HG03108 (cell line): ENCODE data around the gene DGKB.
"Not testable (repeated sequence)": the region's sequence is repeated elsewhere in the genome, so short reads cannot be mapped to it uniquely, and the experiment has no call there.

Experiments
- ATAC-seq: cut with Tn5 transposase; IDR thresholded peaks from one replicate; pipeline ENCODE4 v1.9.1; 2021; ENCODE audit warnings: moderate library complexity; ENCODE audit not compliant: unreplicated experiment

The DGKB gene

DNA sequence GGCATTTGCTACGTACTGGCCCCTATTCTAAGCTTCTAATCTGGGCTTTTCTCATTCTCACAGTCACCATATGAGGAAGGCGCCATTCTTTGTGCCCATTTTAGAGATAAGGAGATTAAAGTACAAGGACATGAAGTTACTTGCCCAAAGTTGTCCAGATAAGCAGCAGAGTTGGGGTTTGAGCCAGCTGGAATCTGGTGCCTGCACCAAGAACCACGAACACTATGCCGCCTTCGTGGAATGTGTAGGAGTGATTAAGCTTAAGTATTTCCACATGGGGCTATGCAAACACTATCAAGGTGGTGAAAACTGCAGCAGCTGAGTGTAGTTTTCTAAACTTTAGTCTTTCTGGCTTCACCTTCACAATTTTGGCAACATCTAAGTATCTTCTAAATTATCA is 570.4 kb downstream of the DGKB start:
- ATAC-seq, result no peak

DNA sequence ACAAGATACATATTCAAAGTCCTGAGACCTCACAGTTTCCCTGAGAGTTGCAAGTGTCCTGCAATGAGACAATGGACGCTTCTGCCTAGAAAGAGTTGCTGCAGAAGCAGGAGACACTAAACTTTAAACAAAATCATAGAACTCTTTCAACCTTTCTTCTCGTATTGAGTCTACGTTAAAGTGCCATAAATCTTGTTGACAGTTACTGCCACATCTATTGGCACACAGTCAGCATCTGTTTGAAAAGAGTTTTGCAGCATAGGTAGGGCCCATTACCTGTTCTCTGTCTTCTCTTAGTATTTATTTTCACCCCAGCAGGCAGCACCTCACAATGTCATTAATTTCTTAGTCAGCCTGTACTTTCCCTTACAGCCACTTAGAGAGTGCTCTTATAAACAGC is 577.8 kb downstream of the DGKB start:
- no peak for ATAC-seq

DNA sequence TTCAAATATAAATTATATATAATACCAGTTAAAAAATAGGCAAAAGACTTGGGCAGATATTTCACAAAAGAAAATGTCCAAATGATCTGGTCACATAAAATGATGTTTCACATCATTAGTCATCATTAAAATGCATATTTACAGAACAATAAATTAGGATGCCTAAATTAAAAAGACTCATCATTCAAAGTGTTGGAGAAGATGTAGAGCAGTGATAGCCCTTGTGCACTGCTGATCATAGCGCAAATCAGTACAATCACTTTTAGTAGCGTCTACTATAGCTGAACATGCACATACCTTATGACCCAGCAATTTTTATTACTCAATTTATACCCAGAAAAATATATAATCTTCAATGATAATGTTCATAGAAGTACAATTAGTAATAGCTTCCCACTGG is 579.8 kb downstream of the DGKB start:
- no peak for ATAC-seq

DNA sequence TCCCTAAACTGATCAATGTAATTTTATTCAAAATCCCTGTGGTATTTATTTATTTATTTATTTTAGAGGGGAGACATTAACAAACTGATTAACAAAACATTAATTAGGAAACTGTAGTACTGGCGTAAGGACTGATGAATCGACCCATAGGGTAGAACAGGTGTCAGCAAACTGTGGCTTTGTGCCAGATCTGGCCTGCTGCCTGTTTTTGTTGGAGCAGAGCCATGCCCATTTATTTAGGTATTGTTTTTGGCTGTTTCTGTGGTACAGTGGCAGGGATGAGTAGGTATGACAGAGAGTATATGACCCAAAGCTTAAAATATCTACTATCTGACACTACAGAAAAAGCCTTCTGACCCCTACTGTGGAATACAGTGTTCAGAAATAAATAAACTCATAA is 580.6 kb downstream of the DGKB start:
- no peak for ATAC-seq

DNA sequence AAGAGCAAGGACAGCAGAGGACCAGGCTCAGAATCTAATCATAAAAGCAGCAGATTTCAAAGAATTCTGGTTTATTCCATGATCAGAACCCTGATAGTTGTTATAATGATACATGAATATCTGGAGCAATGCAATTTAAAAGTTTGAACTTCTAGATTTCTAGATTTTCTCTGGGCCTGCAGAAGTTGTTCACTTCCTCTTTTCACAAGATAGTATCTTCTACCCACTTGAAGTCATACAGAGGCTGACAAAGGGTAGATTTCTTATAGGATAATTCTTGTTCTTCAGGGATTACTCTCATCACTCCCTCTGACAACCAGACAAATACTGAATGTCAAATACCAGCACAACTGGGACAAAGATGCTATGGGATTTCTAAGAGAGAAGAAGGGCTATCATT is 593.1 kb downstream of the DGKB start:
- no peak for ATAC-seq

DNA sequence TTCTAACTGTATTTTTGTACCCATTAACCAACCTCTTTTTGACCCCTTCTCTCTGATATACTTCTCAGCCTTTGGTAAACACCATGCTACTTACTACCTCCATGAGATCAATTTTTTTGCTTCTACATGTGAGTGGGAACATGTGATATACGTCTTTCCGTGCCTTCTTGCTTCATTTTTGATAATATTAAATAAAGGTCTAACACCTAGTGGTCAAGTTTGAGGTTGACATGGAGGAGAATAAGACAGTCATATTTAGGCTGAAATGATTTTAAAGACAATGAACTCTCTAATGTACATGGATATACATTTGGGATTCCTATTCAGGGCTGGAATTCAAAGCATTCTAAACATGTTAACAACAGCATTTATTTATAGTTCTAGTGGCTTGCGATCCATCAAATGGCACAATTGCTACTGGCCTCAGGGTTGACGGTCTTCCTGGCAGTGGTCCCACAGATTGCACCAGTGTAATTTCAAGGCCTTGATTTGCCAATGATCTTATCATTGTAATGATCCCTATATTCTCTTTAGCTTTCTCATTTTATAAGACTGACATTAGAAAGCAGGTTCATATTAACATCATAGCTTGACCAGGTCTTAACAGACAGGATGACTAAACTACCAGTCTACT is 597.2 kb downstream of the DGKB start:
- ATAC-seq, result no peak

DNA sequence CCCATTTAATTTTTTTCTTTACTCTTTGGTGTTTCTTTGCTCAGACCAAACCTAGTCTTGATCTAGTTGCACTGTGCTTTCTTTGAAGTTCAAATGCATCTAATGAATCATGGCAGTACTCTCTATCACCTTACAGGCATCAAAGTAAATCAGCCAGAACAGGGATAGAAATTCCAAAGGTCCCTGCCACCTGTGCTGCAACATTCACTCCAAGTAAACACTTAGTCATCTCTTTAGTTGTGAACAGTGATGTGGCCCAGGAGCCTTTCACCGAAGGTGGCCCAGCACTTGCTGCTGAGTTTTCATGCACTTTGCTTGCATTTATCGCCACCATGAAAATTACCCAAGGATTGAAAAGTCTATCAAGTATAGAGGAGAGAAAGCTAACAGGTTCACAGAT is 599.0 kb downstream of the DGKB start:
- ATAC-seq, result no peak

DNA sequence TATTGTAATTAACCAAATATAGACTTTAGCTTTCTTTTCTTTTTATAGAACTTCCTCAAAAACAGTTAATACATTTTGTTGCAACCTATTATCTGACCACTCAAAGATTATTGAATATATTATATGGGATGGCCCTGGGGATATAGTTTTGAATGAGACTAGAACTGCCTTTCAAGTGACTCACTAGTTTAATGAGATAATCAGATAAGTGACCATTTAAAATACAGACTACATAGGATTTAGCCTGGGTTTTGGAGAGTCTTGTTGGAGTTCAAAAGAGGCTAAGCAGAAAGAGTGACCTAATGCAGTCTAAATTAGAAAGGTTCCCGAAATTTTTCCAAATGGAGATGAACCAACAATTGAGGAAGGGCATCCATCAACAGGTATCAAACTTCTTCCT is 607.9 kb downstream of the DGKB start:
- no peak for ATAC-seq

DNA sequence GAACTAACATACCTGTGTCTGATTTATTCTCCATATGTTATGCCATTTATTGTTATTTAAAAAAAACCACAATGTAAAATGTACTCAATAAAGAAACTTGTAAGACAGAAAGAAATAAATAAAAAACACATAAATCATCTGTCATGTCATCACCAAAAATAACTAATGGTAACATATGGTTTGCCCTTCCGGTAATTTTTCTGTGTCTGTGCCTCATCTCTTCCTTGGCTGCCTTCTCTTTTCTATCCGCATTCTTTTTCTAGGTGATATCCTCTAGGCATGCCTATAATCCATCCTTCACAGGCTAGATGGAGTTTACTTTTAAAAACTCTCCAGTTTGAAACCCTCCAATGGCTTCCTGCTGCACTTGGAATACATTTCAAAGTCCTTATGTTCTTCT is 609.1 kb downstream of the DGKB start:
- no peak for ATAC-seq

DNA sequence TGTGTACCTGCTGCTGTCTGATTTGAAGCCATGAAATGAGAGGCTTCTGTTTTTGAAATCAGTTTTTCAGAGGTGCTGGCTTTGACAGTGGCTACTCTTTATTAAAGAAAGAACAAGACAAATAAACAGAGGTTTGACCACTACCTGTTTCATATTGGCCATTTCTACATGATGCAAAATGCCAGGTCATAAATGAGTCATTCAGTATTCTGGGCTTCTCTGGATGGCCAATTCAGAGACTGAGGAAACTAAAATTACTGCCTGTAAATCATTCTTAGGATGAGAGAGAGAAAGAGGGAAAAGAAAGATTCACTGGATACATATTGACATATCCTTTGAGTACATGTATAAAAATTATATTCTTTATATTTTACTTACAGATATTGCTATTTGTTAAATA is 609.8 kb downstream of the DGKB start:
- ATAC-seq, result no peak

DNA sequence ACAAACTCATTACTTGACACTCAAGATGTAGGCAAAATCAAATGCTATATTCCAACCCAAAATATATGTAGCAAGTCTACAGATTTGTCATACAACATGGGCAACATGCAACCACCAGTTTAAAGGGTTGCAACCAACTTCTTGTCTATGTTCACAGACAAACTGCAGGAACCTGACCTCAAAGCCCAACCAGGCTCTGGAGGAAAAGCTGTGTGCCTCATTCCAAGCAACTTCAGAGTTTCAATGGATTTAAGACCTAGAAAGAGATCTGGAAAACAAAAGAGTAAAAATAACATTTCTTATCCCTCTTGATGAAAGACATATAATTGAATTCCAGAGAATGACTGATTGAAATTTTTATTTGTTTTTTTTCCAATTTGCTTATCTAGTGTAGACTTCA is 612.6 kb downstream of the DGKB start:
- ATAC-seq, result no peak

DNA sequence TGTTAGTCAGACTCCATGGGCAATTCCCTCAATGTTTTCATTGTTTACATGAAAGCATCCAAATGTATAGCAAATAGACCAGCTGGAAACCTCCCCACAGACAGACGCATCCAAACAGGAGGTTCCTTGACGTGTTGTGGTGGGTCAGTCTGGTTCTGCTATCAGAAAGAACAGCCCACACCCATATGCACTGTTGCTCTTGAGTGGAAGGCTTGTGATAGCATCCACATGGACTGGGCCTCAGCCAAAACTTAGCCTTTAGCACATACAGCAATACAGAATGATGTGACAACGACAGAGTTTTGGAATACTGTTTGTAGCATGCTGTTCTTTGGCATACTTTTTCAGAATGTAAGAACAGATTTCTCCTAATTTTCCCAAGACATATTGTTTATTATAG is 613.9 kb downstream of the DGKB start:
- ATAC-seq, result no peak

DNA sequence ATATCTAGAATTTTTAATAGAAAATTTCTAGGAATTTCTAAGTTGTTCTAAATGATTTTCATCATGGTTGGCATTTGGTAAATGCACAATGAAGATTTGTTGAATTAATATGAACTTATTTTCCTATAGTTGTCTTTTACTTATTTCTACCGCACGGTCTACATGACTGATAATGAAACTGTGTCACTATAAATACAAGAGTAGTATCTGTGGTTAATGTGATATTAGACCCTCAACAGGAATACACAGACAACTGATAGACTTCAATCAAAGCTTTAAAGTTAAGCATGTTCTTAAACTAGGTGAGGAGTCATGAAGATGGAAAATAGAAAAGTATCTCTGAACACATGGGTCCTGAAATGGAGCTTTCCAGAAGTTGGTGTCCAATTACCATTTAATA is 615.2 kb downstream of the DGKB start:
- no peak for ATAC-seq

DNA sequence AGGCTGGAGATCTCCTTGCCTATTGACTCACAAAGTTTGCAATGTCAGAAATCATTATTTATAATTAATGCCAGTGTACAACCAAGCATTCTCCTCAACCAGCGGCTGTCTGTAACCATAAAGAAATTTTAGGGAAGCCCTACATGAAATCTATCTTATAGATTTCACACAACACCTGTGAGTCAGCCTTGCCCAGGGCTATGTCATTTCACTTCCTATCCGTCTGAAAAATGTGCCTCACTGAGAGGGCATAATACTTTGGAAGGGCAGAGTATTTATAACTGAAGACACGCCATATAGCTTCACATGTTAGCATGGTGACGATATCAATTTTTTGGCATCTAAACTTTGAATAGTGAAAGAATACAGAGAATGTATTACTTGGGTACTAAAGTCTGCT is 616.5 kb downstream of the DGKB start:
- no peak for ATAC-seq

DNA sequence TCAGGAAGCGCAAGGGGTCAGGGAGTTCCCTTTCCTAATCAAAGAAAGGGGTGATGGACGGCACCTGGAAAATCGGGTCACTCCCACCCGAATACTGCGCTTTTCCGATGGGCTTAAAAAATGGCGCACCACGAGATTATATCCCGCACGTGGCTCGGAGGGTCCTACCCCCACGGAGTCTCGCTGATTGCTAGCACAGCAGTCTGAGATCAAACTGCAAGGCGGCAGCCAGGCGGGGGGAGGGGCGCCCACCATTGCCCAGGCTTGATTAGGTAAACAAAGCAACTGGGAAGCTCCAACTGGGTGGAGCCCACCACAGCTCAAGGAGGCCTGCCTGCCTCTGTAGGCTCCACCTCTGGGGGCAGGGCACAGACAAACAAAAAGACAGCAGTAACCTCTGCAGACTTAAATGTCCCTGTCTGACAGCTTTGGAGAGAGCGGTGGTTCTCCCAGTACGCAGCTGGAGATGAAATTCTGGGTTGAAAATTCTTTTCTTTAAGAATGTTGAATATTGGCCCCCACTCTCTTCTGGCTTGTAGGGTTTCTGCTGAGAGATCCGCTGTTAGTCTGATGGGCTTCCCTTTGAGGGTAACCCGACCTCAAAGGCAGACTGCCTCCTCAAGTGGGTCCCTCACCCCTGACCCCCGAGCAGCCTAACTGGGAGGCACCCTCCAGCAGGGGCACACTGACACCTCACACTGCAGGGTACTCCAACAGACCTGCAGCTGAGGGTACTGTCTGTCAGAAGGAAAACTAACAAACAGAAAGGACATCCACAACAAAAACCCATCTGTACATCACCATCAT is 623.3 kb downstream of the DGKB start:
- ATAC-seq, result not testable (repeated sequence)

DNA sequence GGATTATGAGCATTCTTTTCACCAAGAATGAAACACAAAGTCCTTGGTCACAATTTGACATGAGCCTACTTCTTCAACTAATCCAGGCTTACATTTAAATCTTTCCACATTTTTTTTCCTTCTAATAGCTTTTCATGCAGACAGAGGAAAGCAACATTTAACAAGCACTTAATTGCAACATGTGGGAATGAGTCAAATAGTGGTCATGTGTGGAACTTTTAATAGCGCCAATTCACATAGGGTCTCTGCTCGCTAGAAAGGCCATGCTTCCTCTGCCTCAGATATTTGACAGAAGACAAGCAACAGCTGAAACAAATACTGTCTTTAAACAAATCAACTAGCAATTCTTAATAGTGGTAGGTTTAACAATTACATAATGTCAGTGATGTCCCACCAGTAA is 627.2 kb downstream of the DGKB start:
- ATAC-seq, result no peak

DNA sequence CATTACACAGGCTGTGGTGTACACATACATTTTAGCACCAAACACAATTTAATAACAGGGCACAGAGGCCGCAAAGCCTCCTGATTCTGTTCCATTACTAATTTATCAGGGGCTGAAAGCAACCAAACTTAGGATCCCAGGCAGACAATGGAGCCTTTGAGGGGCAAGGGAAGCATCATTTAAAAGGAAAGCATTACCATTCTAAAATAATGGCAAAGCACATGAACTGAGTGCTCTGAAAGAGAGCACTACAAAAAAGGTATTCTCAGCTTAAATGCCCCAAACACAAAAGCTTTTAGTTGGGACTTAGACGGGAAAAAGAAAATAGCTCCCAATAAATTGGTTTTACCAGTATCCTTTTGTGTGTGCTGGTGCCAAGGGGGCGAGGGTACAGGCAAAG is 631.1 kb downstream of the DGKB start:
- ATAC-seq, result no peak

DNA sequence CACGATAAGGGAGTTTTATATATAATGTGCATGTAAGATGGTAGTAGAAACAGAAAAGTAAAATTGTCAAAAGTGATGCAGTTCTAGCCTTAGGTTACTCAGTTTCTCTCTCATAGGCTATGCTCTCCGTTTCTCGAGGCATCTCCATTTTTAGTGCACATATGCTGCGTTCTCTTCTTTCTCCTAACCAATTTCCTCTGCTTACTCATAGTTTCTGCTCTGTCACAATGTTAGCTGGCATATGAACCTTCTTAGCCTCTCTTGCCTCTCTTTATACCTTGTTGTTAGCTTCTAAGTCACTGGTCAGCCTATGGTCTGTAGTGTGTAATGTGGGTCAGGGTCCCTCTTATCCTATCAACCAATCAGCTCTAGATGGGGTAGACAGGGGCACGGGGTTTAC is 632.5 kb downstream of the DGKB start:
- ATAC-seq, result no peak

DNA sequence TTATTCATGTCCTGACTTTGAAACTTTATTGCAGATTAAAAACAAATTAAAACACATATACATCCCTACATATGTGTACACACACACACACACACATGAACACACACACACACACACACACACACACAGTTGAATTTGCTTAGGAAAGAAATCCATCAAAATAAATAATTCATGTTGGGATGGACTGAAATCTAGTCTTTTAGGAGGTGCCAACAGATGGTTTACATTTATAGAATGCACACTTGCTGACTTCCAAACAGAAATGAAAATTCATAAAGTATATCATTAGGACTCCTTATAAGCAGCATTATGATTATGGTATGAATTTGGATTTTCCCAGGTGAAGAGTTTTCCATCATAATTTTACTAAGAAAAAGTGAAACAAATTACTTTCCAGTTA is 642.5 kb downstream of the DGKB start:
- ATAC-seq, result no peak

DNA sequence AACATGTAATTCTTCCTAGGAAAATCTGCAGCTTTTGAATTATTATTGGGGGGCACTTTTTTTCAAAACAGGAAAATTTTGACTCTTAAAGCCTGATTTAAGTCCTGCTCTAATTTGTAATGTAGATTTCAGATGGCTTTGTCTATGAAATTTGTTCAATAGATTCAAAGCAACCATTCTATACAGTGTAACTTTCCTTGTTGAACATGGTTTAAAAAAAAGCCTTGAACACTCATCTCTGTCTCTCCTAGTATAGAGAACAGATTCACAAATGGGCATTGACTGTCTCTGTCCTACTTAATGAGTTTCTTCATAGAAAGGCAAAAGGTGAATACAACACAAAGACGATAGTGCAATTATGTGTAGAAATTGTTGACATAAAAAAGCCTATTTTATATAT is 643.7 kb downstream of the DGKB start:
- ATAC-seq, result no peak

DNA sequence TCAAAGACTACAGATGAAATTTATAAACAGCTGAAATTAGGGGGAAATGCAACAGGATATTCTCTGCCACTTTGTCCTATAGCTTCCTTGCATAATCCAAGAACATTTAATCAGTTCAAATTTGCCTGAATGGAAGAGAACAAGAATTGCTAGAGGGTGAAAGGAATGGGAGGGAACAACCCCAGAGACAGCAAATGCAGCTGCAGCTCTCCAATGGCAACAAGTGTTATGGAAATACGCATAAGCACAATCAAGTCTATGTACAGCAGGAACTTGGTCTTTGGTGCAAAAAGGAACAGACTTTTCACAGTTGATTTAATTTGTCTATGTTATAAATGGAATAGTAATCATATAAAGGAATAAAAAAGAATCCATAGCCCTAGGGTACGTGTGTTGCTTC is 644.1 kb downstream of the DGKB start:
- no peak for ATAC-seq

DNA sequence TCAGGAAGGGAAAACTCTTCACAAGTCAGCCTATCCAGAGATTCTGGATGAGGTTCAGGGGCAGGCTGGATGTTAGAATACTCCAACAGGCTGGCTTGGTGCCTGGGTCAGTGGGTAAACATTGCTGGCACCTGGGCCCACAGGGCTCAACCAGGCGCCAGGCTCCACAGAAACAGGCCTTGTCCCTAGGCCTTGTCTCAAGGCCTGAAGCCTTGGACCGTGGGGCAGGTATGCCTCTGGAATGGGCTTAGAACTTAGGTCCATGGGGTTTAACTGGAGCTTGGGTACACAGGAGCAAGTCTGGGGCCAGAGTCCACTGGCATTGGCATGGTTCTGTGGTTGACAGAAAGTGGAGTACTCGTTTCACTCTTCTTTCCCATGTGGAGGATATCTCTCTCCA is 650.1 kb downstream of the DGKB start:
- no peak for ATAC-seq

DNA sequence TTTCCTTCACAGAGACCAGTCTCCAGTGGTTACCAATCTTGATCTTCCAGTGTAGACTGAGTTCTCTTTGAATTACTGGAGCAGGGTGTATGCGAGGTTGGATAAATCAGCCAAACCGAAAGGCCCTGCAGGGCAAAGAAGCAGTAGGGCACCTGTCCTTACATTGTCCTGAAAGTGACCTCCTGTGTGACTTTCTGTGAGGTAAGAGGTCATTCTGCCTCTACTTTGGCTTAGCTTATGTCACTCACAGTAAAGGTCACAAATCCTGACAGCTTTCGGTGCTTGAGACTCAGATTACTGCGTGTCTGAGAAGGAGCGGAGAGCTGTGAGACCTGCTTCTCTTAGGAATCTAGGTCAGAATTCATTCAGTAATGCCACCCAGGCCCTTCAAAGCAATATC is 660.4 kb downstream of the DGKB start:
- ATAC-seq, result no peak
